OCI-LY1 (cell line): Measurements from ENCODE around the gene ADCK1.

Source experiments
- EZH2 ChIP-seq: fragments of 200-600 bp; sonication (generic), shearing (Covaris generic); IDR thresholded peaks from 2 replicates; pipeline ENCODE4 v1.8.0; 2017; ENCODE audit warnings: borderline replicate concordance, mixed run types, mild to moderate bottlenecking, antibody characterized with exemption, low read length, moderate library complexity, mixed read lengths
- TF ChIP-seq, protein P1 (sequence below): fragments of 200-600 bp; sonication (generic), shearing (Covaris generic); IDR thresholded peaks from 2 replicates; pipeline ENCODE4 v1.5.1; 2017; ENCODE audit warnings: mild to moderate bottlenecking, antibody characterized with exemption, low read length, moderate library complexity, mixed read lengths

DNA sequence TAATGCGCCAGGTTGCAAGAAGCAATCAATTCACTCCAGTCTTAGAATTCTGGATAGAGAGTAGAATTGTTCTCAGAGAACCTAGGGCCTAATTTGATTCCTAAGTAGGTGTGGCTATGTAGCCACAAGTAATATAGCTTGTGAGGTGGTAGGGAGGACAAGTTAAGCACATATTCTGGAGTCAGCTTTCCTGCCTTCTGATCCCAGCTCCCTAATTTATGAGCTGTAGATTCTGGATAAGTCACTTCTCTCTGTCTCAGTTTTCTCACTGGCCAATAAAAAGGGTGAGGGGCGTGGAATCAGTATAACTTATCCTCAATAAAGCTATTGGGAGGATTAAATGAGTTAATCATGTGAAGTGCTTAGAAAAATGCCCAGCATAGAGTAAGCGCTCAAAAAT is 35.9 kb upstream of the ADCK1 start:
- TF ChIP-seq, protein P1, sequence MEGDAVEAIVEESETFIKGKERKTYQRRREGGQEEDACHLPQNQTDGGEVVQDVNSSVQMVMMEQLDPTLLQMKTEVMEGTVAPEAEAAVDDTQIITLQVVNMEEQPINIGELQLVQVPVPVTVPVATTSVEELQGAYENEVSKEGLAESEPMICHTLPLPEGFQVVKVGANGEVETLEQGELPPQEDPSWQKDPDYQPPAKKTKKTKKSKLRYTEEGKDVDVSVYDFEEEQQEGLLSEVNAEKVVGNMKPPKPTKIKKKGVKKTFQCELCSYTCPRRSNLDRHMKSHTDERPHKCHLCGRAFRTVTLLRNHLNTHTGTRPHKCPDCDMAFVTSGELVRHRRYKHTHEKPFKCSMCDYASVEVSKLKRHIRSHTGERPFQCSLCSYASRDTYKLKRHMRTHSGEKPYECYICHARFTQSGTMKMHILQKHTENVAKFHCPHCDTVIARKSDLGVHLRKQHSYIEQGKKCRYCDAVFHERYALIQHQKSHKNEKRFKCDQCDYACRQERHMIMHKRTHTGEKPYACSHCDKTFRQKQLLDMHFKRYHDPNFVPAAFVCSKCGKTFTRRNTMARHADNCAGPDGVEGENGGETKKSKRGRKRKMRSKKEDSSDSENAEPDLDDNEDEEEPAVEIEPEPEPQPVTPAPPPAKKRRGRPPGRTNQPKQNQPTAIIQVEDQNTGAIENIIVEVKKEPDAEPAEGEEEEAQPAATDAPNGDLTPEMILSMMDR: no peak
- TF ChIP-seq EZH2: no peak
